ENCODE results near the gene HYAL2. TPM values are rescaled to one million over a fixed set of nuclear protein-coding genes. Genes with fewer than 3 reads are reported as not detected.

HYAL2 gene
- total and polyA plus RNA-seq, 2 of the 8 experiments (the other 6 are each of a cell fraction or from before 2014, with no cell fraction given), result 51.9 to 176 TPM

GRCh38 chr3:50319894-50320625 is 2.5 kb downstream of the HYAL2 start (continued):
- TF ChIP-seq NRF1 (IDR thresholded peaks at IDR 0.05; ENCODE audit: low read depth, low read length) (no peak), HDAC2 (IDR thresholded peaks at IDR 0.05; ENCODE audit: borderline replicate concordance in 1 of 2, low read depth in 2 of 2, low read length in 2 of 2) (no peak), E2F6 (IDR thresholded peaks at IDR 0.05) (no peak), TEAD4 (IDR thresholded peaks at IDR 0.05; ENCODE audit: low read depth, low read length) (no peak), CTCF (IDR thresholded peaks at IDR 0.05; ENCODE audit: control extremely low read depth in 1 of 3, insufficient read depth in 1 of 3, low read depth in 1 of 3, low read length in 3 of 3) (no peak), ASH2L (IDR thresholded peaks at IDR 0.05; ENCODE audit: low read length) (no peak), MAX (IDR thresholded peaks at IDR 0.05) (no peak)
